NOMO-1 (cell line): ENCODE measurements around the gene EMID1.
A peak's percentile ranks its signal among the peaks of the same experiment; 100 is the strongest.

Source experiments
- DNase-seq, 2 experiments: peaks; one replicate each; lab custom pipeline; 2025; ENCODE audit not compliant: unreplicated experiment in 2 of 2; lab: John Stamatoyannopoulos, UW

The EMID1 gene

GRCh38 chr22:29258407-29259252 is 52.9 kb downstream of the EMID1 start:
- no peak for DNase-seq

- DNase-seq, result no peak
Observed at GRCh38 chr22:29259253-29259899, 53.7 kb downstream of the EMID1 start.

GRCh38 chr22:29260031-29260560 is 54.4 kb downstream of the EMID1 start:
- DNase-seq, result no peak

- no peak for DNase-seq
Observed at GRCh38 chr22:29260601-29261315, 55.1 kb downstream of the EMID1 start.

DNA sequence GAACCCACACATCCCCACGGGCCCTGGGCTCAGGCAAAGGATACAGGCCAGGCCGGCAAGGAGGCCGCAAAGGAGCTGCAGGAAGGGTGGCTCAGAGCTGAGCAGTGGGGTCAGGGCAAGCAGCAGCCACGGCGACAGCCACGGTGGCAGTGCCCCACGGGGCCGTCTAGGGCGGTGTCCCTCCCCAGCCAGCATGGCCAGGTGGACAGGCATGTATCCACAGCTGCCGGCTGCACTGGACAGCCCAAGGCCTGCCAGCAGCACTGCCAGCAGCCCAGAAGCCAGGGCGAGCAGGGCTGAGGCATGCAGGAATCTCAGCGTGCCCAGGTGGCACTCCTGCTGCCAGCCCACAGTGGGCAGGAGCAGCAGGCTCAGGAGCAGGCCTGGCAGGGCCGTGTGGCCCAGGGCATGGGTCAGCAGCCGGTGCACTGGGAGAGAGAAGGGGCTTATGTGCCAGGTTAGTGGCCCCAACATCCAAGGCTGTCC is 58.1 kb downstream of the EMID1 start:
- DNase-seq, result no peak

- no peak for DNase-seq
Observed at GRCh38 chr22:29265305-29265704, 59.6 kb downstream of the EMID1 start.

DNA sequence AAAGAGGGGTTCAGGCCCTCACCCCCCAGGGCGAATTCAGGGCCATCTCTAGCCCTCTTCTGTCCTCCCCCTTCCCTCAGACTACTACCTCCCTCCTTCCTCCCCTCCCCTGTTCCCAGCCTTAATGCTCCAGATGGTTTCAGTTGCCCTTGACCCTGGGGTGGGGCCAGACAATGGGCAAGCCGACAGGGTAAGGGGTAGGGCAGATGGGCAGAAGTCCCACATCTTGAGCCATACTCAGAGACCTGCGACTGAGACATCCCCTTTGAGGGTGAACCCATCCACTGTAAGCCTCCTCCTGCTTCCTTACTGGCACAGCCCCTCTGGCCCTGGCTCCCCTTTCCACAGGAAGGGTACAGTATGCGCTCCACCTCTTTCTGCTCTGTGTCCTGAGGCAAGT is 60.2 kb downstream of the EMID1 start:
- no peak for DNase-seq

GRCh38 chr22:29266564-29267461 is 61.1 kb downstream of the EMID1 start:
- DNase-seq, result no peak

- no peak for DNase-seq
Observed at GRCh38 chr22:29267462-29267857, 61.8 kb downstream of the EMID1 start.

DNA sequence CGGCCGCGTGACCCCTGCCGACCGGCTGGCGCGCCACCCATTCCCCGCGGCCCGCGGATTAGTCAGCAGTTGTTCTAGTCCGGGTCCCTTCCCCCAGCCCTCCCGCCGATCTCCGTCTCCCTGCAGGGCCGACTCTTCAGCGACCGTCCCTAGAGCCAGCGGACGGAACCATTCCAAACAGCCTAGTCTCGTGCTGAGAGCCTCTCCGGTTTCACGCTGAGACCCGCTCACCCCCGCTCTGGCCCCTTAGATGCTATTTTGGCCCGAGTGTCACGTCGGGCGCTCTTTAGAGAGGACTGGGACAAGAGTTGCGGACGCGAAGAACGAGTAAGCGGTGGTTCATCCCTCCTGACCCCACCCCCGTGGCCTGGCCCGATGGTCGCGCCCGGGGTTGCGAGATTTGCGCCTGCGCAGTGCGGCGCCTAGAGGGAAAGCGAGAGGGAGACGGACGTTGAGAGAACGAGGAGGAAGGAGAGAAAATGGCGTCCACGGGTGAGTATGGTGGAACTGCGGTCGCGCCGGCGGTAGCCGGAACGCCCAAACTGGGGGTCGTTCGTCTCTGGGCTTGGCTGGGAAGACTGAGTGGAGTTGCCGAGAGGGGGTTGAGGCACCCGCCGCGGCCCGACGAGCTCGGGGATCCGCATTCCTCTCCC is 62.3 kb downstream of the EMID1 start, which contains the start of the genes EWSR1 and RHBDD3:
EWSR1 (plus strand) TSS at position 411 of the 653 bp plus-strand sequence; CDS start at position 480, 69 bp downstream.
RHBDD3 (minus strand) TSS at position 124 of the 653 bp plus-strand sequence. CDS start 2,355 bp downstream, outside the sequence.
- peak; percentile 91 for DNase-seq

GRCh38 chr22:29268511-29269229 is 63.0 kb downstream of the EMID1 start:
- DNase-seq, result peak; percentile 25 to 31

- peak in 1 of 2 experiments; percentile 26 for DNase-seq
Observed at GRCh38 chr22:29269230-29269604, 63.5 kb downstream of the EMID1 start.

DNA sequence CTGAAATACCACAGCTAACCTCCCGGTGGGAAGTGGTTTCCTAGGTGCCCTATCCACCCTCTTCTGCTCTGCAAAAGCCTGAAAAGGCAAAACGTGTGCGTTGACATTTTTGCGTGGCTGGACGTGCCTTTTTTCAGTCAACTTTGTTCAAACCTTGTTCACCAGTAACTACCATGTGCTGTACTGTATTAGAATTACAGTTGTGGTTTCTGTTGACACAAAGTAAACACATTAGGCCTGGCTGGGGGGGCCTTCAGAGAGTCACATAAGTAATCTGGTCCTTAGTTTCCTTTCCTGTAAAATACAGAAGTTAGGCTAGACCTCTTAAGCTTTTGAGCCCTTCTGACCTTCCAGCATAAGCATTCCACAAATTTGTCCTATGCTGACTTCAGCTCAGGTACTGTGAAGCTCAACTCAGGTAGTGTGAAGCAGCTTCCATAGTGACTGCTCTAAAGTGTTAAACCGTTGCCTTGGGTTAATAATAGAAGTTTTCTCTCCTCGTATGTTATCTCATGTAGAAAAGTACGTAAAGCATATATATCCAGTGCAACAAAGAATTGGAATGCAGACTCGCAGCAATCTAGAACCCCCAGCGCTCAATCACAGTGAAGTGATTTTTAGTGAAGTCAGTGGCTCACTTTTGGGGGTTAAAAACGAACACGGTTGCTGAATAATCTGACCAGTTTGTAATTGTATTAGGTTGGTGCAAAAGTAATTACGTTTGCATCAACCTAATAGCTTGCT is 64.2 kb downstream of the EMID1 start:
- DNase-seq, result peak in 1 of 2 experiments; percentile 47

DNA sequence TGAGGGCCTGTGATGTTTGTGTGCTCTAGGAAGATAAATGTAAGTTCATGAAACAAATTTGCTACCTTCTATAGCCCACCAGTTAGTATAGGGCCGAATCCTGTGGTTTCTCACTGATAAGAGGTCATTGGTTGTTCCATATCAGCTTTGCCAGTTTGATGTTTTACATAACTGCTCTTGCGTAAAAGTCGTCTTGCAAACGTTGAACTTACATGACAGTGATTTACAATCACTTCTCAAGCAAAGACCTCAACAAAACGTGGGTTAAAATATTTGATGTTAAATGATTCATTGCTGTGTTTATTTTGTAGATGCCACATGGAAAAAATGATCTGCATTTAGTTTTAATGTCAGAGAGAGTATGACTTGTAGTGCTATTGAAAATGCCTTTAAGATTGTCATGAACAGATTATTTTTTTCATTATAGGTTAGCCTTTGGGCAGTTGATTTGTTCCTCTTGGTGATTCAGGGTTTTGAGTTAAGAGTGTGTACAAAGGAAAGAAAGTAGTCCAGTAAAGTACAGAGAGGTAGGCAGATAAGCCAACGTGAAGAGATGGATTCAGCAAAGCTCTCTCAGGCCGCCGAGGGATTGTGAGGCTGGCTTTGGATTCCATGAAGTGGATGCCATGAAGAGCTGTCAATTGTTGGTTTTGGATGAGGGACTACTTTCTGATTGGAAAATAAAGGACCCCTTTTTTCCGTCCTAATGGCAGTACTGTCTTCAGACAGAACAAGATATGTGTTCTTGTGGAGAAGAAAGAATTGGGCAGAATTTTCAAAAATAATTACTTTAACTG is 65.0 kb downstream of the EMID1 start:
- peak; percentile 41 to 87 for DNase-seq

DNA sequence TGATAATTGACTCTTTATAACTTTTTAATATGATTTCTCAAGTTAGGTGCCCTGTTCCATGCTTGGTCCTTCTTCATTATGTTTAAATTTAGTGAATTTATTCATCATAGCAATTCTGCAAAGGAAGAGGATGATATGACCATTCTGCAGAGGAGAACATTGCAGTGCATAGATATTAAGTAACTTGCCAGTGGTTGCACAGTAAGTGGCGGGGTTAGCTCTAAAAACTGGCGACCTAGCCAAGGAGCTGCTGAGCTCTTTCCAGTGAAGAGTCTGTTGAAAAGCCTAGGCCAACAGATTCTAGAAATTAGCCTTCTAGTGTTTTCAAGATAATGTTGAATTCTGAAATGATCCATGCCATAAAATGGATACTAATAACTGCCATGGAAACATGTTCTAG is 66.9 kb downstream of the EMID1 start:
- no peak for DNase-seq

GRCh38 chr22:29275167-29275566 is 69.5 kb downstream of the EMID1 start:
- no peak for DNase-seq
